SKM-1 treated with dmso at 0.1 percent for 144 hours (cell line): ENCODE data around the gene LYZL1.
"Not testable (repeated sequence)": the region's sequence is repeated elsewhere in the genome, so short reads cannot be mapped to it uniquely, and the experiment has no call there.

Source experiments
- DNase-seq: peaks from one replicate; lab custom pipeline; 2025; ENCODE audit not compliant: unreplicated experiment; lab: John Stamatoyannopoulos, UW

Gene LYZL1

DNA sequence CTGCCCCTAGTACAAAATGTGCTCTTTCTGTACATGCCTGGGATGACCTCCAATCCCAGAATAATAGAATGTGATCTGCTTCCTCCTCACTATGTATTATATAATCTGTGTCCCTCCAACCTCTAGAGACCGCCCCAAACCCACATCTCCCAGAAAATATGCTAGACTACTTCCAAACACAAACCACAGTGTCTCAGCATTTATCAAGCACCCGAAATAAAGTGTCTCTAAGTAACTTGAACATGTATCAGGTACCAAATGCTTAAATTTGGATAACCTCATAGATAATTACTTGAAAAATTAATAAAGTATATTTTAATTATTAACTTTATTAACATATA lies 16.1 kb downstream of the LYZL1 start:
- no peak for DNase-seq

DNA sequence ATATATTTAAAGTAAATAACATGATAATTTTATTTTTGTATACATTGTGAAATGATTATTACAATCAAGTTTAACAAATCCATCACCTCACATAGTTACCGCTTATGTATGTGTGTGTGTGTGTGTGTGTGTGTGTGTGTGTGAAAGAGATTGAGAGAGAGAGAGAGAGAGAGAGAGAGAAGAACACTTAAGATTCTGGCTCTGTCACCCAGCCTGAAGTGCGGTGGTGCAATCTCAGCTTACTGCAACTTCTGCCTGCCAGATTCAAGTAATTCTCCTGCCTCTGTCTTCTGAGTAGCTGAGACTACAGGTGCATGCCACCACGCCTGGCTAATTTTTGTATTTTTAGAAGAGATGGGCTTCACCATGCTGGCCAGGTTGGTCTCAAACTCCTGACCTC lies 17.8 kb downstream of the LYZL1 start:
- no peak for DNase-seq

DNA sequence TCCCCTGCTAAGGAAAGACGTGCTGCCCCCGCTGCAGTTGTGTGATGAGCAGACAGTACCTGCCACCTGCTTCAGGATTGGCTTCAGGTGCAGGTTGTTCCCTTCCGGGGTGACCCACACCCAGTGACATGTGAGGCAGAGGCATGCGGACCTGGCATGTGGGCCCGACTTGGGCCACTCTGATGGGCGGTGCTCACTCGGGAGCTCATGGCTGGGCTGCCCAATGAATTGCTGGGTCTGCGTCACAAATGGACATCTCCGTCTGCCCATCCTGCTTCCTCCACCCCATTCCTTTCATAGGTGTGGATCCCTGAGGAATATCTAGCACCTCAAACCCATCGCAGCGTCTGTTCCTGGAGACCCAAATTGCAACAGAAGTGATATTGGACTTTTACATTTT lies 19.3 kb downstream of the LYZL1 start:
- not testable (repeated sequence) for DNase-seq

DNA sequence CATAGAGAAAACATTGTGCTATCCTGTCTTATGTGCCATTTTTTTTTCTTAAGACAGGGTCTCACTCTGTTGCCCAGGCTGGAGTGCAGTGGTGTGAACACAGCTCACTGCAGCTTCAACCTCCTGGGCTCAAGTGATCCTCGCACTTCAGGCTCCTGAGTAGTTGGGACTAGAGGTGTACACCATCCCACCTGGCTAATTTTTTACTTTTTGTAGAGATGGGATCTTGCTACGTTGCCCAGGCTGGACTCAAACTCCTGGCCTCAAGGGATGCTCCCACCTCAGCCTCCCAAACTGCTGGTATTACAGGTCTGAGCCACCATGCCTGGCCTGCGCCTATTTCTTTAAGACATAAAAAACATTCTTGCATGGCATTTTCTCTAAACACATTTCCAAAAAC lies 20.6 kb downstream of the LYZL1 start:
- no peak for DNase-seq

DNA sequence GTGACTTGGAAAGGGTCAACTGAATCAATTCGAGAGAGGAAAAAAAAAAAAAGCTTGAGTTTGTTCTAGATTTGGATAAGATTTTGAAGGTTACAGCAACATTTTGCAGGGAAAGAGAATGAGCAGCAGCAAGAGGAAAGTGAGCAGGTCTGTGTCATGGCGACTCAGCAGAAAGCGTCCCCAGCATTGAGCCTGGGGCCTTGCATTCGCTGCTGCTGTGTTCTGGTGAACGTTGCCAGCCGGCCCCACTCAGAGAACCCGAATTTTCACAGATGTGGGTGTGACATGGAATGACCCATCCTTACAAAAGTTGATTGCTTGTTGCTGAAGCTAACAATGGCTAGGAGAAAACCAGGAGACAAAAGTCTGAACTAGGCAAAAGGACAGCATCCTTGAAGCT lies 21.6 kb downstream of the LYZL1 start:
- DNase-seq: not testable (repeated sequence)

DNA sequence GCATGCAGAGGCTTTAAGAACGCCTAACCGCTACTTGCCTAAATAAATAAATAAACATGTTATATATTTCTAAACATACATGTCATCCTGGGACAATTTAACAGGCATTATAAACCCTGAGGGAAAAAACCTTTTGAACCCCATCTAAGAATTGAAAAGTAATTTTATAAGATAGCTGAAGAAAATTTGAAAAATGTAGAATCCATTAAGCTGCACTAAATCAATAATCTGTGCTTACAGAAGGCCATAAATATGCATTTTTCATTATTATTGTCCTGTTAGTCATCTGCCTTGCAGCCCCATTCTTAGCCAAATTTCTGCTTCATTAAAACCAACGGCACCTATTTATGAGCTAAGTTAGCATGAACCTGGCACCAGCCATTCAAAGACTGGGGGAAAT lies 24.2 kb downstream of the LYZL1 start:
- no peak for DNase-seq

DNA sequence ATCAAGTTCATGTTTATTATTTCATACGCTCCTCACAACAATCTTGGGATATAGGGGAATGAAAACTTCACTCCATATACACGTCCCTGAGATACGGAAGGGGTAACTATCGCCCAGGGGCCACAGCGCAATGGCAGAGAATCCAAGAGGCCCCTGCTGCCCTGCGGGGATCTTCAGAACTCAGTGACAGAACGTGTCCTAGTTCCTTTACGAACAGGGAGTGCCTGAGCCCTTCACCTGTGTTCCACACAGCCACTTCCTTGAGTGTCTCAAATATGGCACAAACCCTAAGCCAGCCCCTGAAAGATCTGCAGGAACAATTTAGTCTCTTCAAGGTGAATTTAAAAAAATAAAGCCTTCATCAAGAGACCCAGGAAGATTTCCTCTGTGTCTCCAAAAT lies 25.9 kb downstream of the LYZL1 start:
- DNase-seq: no peak

DNA sequence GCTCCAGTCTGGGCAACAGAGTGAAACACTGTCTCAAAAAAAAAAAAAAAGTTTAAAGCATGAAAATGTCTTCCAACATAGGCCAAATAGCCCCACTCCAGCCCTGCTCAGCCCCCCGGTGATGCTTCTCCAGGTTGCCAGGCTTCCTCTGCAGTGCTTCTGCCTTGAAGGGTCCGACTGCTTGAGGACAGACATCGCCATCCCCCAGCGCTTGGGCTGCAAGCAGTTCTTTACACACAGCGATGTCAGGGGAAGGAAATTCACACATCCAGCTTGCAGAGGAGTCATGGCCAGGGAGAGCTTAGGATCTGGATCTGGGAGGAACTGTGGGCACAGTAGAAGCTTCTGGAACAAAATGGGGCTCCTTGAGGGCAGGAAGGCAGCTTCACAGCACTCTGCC lies 26.9 kb downstream of the LYZL1 start:
- DNase-seq: no peak

DNA sequence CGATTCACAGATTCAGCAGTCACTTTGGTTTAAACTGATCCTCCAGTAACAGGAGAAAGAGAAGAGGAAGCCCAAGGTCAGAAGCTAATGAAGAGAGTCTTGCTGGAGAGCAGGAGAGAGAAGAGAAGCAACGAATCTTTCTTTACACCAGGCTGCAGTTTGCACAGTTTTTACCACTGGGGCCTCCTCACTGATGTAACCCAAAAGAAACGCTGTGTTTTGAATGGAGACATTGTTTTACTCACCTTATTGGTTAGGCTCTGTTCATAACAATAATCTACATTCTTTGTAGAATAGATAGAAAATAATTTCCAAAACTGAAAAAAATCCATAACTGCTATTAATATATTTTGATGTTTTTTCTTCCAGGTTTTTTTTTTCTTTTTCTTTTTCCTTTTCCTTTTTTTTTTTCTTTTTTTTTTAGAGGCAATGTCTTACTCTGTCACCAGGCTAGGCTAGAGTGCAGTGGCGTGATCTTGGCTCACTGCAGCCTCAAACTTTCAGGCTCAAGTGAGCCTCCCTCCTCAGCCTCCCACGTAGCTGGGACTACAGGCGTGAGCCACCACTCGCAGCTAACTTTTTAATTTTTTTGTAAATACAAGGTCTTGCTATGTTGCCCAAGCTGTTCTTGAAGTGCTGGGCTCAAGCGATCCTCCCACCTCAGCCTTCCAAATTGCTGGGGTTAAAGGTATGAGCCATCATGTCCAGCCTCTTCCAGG lies 27.6 kb downstream of the LYZL1 start:
- no peak for DNase-seq

DNA sequence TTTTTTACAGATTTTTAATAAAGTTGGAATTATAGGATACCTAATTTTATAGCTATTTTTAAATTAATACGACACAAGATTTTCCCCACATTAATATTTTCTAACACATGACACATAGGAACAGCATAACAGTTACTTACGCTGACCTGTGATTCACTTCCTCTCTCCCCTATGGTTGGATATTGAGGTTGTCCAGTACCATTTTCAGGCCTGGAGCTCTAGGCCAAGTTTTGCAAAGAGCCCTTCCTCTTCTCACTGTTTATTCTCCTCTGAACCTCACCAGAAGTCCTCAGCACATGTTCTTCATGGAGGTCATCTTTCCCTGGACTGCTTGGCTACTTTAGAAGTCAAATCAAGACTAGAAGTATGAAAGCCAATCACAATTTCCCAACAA lies 28.2 kb downstream of the LYZL1 start:
- DNase-seq: no peak

DNA sequence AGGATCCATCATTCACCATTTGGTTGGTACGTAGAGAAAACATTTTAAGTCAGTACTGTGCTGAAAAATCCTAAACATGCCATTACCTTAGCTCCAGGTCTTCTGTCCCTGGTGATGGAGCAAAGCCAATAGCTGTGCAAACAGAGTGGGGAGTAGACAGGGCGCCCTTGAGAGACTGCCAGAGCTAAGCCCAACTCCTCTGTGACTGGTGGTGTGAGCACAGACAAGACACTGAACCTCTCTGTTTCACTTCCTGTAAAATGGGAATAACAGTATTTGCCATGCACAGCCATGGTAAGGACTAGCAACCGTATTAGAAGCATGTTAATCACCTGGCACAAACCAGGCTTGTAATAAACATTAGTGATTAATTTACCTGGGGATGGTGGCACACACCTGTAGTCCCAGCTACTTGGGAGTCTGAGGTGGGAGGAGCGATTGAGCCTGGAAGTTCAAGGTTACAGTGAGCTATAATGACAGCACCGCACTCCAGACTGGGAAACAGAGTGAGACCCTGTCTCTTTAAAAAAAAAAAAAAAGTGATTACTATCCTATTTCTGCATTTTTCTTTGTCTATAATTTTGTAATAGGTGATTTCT lies 28.7 kb downstream of the LYZL1 start:
- no peak for DNase-seq

DNA sequence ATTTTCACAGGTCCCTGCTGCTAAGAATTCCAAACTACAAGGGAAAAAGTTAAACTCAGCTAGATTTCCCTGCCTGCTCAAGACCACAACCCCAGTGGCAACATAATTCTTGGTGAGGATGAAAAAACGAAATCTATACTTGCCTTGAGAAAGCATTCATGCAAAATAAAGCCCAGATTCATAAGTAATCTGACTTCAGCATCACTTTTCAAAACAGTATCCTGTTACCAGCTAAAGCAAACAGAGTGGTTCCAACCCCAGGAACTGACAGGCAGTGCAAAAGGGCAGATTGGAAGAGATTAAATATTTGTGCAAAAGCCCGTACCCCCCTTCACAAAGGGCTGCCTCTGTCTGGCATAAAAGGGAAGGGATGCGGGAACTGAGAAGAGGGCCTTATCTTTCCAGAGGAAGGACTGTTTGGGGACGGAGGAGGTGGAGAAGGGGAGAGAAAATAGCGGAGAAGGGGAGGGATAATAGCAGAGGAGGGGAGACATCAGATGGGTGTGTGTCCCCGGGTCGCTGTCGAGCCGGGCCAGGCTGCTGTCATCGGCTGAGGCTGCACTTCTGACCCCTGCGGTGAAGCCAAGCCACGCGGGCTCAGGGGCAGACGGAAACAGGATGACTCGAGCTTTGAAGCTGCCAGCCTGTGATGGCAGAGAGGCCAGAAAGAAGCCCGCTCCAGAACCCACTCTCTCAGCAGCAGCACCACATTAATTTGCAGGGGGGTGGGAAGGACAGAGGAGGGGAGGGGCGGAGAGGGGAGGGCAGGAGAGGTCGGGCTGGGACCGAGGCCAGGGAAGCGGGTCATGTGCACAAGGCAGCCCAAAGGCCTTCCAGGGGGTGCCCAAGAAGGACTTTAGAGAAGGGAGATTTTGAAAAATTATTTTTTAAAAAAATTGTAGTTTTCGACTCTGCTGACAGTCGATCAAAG lies 29.5 kb downstream of the LYZL1 start:
- not testable (repeated sequence) for DNase-seq

DNA sequence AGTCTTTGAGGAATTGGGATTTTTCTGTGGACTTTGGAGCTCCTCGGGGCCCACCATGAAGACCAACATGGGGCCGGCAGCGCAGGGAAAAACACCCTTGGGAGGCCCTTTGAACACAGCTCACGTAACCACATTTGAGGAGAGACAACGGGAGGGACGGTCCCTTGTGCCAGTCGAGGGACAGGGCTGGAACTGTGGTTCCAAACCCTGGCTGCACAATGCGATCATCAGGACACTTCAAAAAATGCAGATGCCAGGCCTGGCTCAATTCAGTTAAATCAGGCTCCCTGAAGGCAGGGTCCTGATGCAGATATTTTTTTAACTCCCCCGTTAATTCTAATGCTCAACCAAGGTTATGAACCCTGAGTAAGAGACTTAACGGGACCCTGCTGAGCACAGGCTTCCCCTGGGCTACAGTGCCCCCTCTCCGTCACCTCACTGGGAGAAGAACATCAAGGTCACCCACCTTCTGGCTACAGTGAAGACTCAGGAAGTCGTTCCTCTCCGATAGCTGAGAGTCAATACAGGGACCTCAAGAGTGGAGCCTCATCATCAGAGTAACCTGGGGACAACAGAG lies 30.4 kb downstream of the LYZL1 start:
- DNase-seq: no peak

DNA sequence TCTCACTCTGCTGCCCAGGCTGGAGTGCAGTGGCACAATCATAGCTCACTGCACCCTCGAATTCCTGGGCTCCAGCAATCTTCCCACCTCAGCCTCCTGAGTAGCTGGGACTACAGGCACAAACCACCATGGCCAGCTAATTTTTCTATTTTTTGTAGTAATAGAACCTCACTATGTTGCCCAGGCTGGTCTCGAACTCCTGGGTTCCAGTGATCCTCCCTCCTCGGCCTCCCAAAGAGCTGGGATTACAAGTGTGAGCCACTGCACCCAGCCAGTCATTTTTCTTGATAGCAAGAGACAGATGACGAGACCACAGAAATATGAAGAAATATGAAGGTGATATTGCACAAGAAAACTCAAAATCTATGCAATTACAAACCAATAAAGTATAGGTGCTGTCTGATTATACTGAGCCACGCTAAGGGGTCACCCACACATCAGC lies 31.8 kb downstream of the LYZL1 start:
- not testable (repeated sequence) for DNase-seq

DNA sequence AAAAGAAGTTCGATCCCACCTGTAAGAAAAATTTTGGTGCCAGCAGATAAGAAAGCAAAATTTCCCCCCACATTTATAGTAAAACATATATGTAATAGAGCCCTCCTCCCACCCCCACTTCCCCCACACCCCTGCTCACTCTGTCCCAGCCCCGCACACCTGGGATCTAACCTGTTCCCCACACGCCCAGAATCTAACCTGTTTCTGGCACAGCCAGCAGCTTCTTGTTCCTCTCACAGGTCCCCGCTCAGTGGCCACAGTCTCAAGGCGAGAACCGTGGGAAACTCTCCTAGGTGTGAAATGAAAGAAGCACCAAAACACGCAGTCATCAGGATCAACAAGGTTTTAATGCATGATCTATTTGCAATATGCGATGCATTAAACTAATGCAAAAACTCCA lies 32.8 kb downstream of the LYZL1 start:
- DNase-seq: no peak

DNA sequence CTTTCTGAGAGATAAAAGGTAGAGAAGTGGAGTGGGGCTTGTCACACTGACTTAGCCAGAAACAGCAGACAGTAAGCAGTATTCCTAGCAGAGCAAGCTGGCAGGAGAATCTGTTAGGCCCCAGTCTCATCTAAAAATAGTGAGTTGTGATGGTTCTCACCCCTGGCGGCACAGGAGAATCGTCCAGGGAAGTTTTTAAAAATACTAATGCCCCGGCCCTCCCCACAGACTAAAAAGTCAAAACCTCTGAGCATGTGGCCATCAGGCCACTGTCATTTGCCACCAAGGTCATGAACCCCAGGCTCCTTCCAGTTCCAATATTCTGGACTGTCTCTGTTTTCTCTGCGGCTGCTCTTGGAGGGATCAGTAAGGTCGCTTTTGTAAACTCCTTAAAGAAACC lies 34.0 kb downstream of the LYZL1 start:
- DNase-seq: no peak

DNA sequence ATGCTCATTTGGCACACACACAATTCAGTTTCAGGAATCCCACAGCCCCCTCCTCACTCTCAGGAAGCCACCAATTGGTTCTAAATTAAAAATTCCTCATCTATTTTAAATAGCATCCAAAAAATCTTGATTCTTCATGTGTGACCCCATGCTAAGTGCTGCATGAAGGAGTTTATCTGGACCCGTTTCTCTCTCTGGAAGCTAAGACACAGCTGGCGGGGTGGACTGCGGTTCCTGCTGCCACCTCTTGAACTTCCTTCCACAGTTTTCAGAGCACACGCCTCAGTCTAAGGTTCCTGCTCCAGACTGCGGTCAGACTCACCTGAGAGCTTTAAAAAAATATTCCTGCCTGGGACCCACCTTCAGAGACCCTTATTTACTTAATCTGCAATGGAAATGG lies 34.5 kb downstream of the LYZL1 start:
- DNase-seq: no peak

DNA sequence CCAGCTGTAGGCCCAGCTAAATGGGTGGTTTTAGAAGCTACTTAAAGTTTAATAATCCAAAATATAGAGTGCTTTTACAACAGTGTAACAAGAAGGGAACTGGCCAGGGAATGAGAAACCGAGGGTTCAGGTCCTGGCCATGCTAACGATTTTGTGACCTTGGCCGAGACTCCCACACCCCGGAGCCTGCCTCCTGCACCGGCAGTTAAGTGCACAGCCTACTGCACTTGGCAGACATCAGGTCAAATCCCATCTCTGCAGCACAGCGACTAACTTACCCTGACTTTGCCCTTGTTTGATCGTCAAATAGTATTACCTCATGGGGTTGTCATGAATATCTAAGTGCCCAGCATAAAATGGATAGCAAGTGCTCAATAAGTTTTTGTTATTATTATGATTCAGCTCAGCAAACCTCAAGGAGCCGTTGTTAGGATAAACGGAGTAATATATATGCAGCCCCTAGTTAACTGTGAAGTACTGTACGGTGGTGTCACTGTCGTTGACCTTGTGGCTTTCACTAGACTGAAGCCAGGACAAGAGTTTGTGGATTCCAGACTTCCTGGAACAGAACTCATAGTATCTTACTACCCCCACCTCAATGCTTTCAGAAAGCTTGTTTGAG lies 35.5 kb downstream of the LYZL1 start:
- DNase-seq: no peak

DNA sequence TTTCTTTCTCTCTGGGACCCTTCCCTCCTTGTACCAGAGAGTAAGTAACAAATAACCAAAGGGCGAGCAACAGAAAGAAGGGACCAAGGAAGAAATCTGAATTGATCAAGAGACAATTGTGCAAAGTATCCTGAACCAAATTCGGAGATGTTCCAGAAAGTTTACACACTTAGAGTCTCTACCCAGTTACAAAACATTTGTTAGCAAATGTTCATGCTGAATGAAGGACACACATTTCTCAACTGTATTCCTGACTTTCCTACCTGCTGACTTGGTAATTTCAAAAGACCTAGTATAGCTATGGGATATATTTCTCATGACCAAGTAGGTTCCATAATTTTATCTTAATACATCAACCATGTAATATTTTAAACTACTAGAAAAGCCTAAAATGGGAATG lies 37.4 kb downstream of the LYZL1 start:
- no peak for DNase-seq

DNA sequence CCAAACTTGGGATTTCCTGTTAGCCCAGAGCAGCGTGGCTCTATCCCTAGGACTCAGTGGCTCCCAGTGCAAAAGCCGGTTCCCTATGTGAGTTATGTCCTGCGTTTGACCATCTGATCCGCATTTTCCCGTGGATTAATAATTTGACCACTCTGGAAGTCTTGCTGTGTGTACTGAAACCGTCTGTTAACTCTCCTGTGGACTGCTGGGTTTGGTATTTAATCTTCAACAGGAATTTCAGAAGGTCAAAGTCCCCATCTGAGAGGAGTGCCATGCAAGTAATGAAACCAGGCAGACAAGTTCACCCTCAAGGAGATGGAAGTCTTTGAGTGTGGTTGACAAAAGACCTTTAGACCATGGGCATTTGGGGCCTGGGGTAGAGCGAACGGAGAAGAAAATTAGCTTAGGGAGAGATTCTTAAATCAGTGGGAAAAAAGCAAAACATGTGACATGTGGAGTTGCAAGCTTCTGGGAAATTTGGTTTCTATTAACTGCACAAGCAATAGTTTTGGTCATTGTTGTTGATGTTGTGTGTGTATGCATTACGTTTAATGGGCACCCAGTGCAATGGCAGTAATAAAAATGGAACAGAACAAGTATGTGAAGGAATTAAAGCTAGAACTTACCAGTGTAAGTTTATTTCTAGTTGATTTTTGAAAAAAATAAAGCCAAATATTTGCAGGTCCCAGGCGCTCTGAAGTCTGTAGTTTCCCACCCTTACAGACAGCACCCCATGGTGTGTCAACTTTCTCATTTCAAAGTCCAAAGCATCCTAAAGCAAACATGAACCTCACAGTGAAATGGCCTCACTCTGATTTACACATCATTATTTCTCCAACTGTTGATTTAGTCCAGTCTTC lies 38.2 kb downstream of the LYZL1 start:
- no peak for DNase-seq
